Neural cell (in vitro differentiated cells): ENCODE results near the gene CHRNA4.

ENCODE experiments used
- EZH2 ChIP-seq: fragments of 200-600, 300-800 bp; shearing (Covaris generic), sonication (generic); IDR thresholded peaks from 2 replicates; pipeline ENCODE4 v1.6.1; 2014; ENCODE audit warnings: antibody characterized with exemption, low read length, borderline replicate concordance, mild to moderate bottlenecking; ENCODE audit not compliant: insufficient read depth, poor library complexity, severe bottlenecking
- TF ChIP-seq, protein P1 (sequence below): fragments of 450-650 bp; IDR thresholded peaks from 2 replicates; pipeline ENCODE4 v1.5.1; 2014; ENCODE audit warnings: antibody characterized with exemption, mild to moderate bottlenecking, moderate library complexity; ENCODE audit not compliant: poor library complexity, severe bottlenecking
- TF ChIP-seq, protein P2 (sequence below): IDR thresholded peaks from 2 replicates; pipeline ENCODE4 v1.6.1; 2012; ENCODE audit warnings: borderline replicate concordance

GRCh38 chr20:63314566-63315239 lies 46.4 kb downstream of the CHRNA4 start:
- TF ChIP-seq, protein P1, sequence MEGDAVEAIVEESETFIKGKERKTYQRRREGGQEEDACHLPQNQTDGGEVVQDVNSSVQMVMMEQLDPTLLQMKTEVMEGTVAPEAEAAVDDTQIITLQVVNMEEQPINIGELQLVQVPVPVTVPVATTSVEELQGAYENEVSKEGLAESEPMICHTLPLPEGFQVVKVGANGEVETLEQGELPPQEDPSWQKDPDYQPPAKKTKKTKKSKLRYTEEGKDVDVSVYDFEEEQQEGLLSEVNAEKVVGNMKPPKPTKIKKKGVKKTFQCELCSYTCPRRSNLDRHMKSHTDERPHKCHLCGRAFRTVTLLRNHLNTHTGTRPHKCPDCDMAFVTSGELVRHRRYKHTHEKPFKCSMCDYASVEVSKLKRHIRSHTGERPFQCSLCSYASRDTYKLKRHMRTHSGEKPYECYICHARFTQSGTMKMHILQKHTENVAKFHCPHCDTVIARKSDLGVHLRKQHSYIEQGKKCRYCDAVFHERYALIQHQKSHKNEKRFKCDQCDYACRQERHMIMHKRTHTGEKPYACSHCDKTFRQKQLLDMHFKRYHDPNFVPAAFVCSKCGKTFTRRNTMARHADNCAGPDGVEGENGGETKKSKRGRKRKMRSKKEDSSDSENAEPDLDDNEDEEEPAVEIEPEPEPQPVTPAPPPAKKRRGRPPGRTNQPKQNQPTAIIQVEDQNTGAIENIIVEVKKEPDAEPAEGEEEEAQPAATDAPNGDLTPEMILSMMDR: no peak
- TF ChIP-seq, protein P2, sequence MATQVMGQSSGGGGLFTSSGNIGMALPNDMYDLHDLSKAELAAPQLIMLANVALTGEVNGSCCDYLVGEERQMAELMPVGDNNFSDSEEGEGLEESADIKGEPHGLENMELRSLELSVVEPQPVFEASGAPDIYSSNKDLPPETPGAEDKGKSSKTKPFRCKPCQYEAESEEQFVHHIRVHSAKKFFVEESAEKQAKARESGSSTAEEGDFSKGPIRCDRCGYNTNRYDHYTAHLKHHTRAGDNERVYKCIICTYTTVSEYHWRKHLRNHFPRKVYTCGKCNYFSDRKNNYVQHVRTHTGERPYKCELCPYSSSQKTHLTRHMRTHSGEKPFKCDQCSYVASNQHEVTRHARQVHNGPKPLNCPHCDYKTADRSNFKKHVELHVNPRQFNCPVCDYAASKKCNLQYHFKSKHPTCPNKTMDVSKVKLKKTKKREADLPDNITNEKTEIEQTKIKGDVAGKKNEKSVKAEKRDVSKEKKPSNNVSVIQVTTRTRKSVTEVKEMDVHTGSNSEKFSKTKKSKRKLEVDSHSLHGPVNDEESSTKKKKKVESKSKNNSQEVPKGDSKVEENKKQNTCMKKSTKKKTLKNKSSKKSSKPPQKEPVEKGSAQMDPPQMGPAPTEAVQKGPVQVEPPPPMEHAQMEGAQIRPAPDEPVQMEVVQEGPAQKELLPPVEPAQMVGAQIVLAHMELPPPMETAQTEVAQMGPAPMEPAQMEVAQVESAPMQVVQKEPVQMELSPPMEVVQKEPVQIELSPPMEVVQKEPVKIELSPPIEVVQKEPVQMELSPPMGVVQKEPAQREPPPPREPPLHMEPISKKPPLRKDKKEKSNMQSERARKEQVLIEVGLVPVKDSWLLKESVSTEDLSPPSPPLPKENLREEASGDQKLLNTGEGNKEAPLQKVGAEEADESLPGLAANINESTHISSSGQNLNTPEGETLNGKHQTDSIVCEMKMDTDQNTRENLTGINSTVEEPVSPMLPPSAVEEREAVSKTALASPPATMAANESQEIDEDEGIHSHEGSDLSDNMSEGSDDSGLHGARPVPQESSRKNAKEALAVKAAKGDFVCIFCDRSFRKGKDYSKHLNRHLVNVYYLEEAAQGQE: no peak
- no peak for TF ChIP-seq EZH2
